Calu3 (cell line): ENCODE results near the gene DKC1. TPM values are rescaled to one million over a fixed set of nuclear protein-coding genes. Genes with fewer than 3 reads are reported as not detected.
"Not testable (repeated sequence)": the region's sequence is repeated elsewhere in the genome, so short reads cannot be mapped to it uniquely, and the experiment has no call there.

Source experiments
- BruUV-seq: library from RNA; stranded (reverse); fragments of 400-500 nt; replicated peaks from 2 replicates; lab custom pipeline; 2021; lab: Mats Ljungman, UMichigan
- CTCF ChIA-PET: fragments of 300-600 bp; sonication (Branson Sonifier 250); formaldehyde crosslinking; loops from one replicate; lab custom pipeline; 2022; ENCODE audit warnings: antibody characterized with exemption; lab: Charles Lee
- DNase-seq: peaks from one replicate; pipeline ENCODE4 v3.0.0; 2022
- H3K27ac Mint-ChIP-seq: one replicate; pipeline ENCODE4 v1.8.0; 2022; ENCODE audit warnings: mixed read lengths; ENCODE audit not compliant: unreplicated experiment
- H3K27me3 Mint-ChIP-seq: one replicate; pipeline ENCODE4 v1.8.0; 2022; ENCODE audit warnings: mixed read lengths; ENCODE audit not compliant: unreplicated experiment
- H3K36me3 Mint-ChIP-seq: one replicate; pipeline ENCODE4 v1.8.0; 2022; ENCODE audit warnings: mild to moderate bottlenecking, moderate library complexity, mixed read lengths; ENCODE audit not compliant: insufficient read depth, unreplicated experiment
- H3K4me1 Mint-ChIP-seq: one replicate; pipeline ENCODE4 v1.8.0; 2022; ENCODE audit warnings: mild to moderate bottlenecking, low read depth, mixed read lengths; ENCODE audit not compliant: unreplicated experiment
- H3K4me3 Mint-ChIP-seq: one replicate; pipeline ENCODE4 v1.8.0; 2022; ENCODE audit warnings: mild to moderate bottlenecking, low read depth, moderate library complexity, mixed read lengths; ENCODE audit not compliant: unreplicated experiment
- H3K9me3 Mint-ChIP-seq: one replicate; pipeline ENCODE4 v1.8.0; 2022; ENCODE audit warnings: low read depth, mixed read lengths; ENCODE audit not compliant: unreplicated experiment
- intact Hi-C: fragments of 100-400 bp; cut with micrococcal nuclease; formaldehyde crosslinking; loops from one replicate; pipeline ENCODE4 v1.10.0; 2022; ENCODE audit not compliant: unreplicated experiment
- total RNA-seq: library from RNA; stranded (reverse); gene quantifications from 2 replicates; pipeline ENCODE4 v1.2.3, GENCODE V29; 2022
- TF ChIP-seq, protein P1 (sequence below): fragments of 200-600 bp; IDR thresholded peaks from one replicate; pipeline ENCODE4 v1.8.0; 2022; ENCODE audit warnings: antibody characterized with exemption; ENCODE audit not compliant: unreplicated experiment

Gene DKC1
- total RNA-seq, 1 experiment from 2014 or later: 112 TPM

DNA sequence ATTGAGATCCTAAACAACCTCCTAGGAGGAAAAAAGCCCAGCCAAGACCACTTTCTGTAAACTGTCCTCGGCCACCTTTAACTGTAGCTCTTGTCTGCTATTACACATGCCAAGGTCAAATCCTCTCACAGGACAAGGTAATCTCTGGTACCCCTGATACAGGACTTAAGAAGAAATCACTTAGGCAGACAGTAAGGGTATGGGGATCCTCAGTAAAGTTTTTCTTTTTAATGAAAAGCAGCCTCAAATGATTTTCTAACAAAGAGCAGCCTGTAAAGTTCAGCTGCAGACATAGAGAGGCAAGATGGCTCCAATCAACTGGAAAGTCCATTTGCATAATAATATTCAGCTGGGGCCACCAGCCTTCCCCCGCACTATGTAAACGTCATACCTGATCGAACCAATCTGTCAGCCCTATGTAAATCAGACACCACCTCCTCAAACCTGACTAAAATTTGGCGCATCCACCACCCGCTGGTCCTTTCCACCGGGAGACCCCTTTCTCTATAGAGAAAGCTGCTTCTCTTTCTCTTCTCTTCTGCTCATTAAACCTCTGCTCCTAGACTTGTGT is 57.2 kb downstream of the DKC1 start:
- intact Hi-C loops: no loop called here

DNA sequence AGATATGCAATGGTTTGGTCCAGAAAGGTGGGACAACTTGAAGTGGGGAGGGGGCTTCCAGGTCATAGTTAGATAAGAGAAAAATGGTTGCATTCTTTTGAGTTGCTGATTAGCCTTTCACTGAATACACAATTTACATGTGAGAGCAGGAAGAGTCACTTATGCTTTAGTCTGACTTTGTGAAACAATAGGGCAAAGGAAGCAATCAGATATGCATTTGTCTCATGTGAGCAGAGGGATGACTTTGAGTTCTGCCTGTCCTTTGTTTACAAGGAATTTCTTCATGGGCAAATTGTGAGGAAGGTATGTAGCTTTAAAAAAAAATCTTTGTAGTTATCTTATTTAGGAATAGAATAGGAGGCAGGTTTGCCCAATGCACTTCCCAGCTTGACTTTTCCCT is 58.9 kb downstream of the DKC1 start:
- H3K36me3 Mint-ChIP-seq: no peaks in the 10 kb centered on the region
- H3K4me3 Mint-ChIP-seq: no peak overlapping the region
- intact Hi-C loops: no loop called here
- H3K27me3 Mint-ChIP-seq: peaks cover 56% of the 10 kb centered on the region
- H3K27ac Mint-ChIP-seq: no peak overlapping the region
- no TSS peak for BruUV-seq
- H3K9me3 Mint-ChIP-seq: no peaks in the 10 kb centered on the region
- TF ChIP-seq, protein P1, sequence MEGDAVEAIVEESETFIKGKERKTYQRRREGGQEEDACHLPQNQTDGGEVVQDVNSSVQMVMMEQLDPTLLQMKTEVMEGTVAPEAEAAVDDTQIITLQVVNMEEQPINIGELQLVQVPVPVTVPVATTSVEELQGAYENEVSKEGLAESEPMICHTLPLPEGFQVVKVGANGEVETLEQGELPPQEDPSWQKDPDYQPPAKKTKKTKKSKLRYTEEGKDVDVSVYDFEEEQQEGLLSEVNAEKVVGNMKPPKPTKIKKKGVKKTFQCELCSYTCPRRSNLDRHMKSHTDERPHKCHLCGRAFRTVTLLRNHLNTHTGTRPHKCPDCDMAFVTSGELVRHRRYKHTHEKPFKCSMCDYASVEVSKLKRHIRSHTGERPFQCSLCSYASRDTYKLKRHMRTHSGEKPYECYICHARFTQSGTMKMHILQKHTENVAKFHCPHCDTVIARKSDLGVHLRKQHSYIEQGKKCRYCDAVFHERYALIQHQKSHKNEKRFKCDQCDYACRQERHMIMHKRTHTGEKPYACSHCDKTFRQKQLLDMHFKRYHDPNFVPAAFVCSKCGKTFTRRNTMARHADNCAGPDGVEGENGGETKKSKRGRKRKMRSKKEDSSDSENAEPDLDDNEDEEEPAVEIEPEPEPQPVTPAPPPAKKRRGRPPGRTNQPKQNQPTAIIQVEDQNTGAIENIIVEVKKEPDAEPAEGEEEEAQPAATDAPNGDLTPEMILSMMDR: no peak
- no peak for DNase-seq
- CTCF ChIA-PET: interaction anchor here (0.8 kb wide), 1 partner anchor 73 kb away, joined by 3 read pairs; no protein-coding TSS in a partner anchor
- H3K4me1 Mint-ChIP-seq: no peaks in the 10 kb centered on the region

More for the DNA sequence above, 57.2 kb downstream of the DKC1 start:
- no TSS peak for BruUV-seq
- H3K4me1 Mint-ChIP-seq: no peaks in the 10 kb centered on the region
- H3K27me3 Mint-ChIP-seq: peaks cover 65% of the 10 kb centered on the region
- no peak for DNase-seq
- TF ChIP-seq, protein P1: no peak
- no peaks in the 10 kb centered on the region for H3K36me3 Mint-ChIP-seq
- H3K9me3 Mint-ChIP-seq: no peaks in the 10 kb centered on the region
- H3K27ac Mint-ChIP-seq: no peak overlapping the region
- no peak overlapping the region for H3K4me3 Mint-ChIP-seq
- CTCF ChIA-PET: no interaction called here

DNA sequence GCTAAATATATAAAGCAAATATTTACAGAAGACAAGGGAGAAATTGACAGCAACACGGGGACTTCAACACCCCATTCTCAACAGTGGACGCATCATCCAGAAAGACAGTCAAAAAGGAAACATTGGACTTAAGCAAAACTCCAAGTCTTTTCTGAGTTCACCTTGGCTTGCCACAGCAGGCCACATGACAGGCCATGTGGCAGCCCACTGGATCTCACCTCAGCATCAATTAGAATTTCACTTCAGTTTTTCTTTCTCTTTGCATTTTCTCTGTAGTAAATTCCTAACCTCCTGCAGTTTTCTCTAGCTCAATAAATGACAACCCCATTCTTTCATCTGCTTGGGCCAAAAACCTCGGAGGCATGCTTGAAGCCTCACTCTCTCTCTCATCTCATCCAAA is 59.4 kb downstream of the DKC1 start:
- BruUV-seq: no TSS peak
- no peaks in the 10 kb centered on the region for H3K9me3 Mint-ChIP-seq
- H3K36me3 Mint-ChIP-seq: no peaks in the 10 kb centered on the region
- no peaks in the 10 kb centered on the region for H3K4me1 Mint-ChIP-seq
- CTCF ChIA-PET: no interaction called here
- peaks cover 57% of the 10 kb centered on the region for H3K27me3 Mint-ChIP-seq
- H3K4me3 Mint-ChIP-seq: no peak overlapping the region
- intact Hi-C loops: no loop called here
- H3K27ac Mint-ChIP-seq: no peak overlapping the region
- DNase-seq: no peak
- TF ChIP-seq, protein P1: no peak

DNA sequence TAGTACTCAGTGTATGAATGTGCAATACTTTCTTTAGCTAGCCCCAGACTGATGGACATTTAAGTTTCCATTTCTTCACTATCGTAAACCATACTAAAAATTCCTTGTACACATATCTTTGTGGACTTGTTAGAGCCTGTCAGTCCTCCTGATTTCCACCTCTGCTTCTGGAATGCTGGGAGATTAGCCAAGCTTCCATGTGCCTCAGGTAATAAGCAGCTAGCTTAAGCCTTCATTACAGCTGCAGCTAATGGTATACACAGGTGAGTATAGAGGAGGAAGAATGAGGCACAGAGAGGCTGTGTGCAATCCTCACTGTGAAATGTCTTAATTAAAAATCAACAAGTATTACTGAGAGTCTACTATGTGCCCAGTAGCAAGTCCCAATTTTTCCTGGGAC is 62.0 kb downstream of the DKC1 start:
- no TSS peak for BruUV-seq
- H3K36me3 Mint-ChIP-seq: no peaks in the 10 kb centered on the region
- intact Hi-C loops: no loop called here
- H3K9me3 Mint-ChIP-seq: no peaks in the 10 kb centered on the region
- no peak overlapping the region for H3K27ac Mint-ChIP-seq
- TF ChIP-seq, protein P1: no peak
- CTCF ChIA-PET: no interaction called here
- H3K4me1 Mint-ChIP-seq: no peaks in the 10 kb centered on the region
- no peak for DNase-seq
- no peak overlapping the region for H3K4me3 Mint-ChIP-seq
- peaks cover 69% of the 10 kb centered on the region for H3K27me3 Mint-ChIP-seq

DNA sequence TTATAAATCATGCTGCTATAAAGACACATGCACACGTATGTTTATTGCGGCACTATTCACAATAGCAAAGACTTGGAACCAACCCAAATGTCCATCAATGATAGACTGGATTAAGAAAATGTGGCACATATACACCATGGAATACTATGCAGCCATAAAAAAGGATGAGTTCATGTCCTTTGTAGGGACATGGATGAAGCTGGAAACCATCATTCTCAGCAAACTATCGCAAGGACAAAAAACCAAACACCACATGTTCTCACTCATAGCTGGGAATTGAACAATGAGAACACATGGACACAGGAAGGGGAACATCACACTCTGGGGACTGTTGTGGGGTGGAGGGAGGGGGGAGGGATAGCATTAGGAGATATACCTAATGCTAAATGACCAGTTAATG is 62.9 kb downstream of the DKC1 start:
- peaks cover 69% of the 10 kb centered on the region for H3K27me3 Mint-ChIP-seq
- H3K4me1 Mint-ChIP-seq, H3K27ac Mint-ChIP-seq, H3K9me3 Mint-ChIP-seq, H3K36me3 Mint-ChIP-seq, DNase-seq, H3K4me3 Mint-ChIP-seq, CTCF ChIA-PET, BruUV-seq, intact Hi-C loops: not testable (repeated sequence)
